ENCODE results near the gene LIPA.

DNA sequence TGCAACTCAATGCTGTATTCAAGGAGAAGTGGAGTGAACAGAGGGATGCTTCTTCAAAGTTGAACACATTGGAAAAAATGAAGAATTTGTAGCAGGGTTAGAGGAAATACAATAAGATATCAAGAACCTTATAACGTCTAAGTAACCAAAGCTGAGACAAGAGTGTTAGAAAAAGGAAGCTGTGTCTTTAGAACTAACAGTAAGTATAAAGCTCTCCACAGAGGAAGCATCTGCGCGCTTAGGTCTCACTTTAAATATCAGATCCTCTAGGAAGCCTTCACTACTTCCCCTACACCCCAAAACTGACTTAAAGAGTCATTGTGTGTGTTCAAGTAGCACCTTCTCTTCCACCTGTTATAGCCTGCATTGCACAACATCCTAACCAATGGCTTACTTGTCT, 87.5 kb downstream of the LIPA start:
- no peak for TF ChIP-seq GATA3 (IDR thresholded peaks at IDR 0.05; ENCODE audit: low read depth, low read length)
- TF ChIP-seq GATA2 (IDR thresholded peaks at IDR 0.05; ENCODE audit: low read depth, low read length): no peak

All from SH-SY5Y (cell line).